Astrocyte (in vitro differentiated cells and primary cell): Measurements from ENCODE around the gene KANK4. TPM values are rescaled to one million over a fixed set of nuclear protein-coding genes. Genes with fewer than 3 reads are reported as not detected.

Source experiments
- DNase-seq: peaks from one replicate; pipeline ENCODE4 v3.0.0-alpha.2; 2010; ENCODE audit warnings: low read depth
- FAIRE-seq: peaks from 2 replicates; lab custom pipeline; 2011; peaks lifted over from hg19 to GRCh38; lab: Jason Lieb, UNC
- H2AFZ ChIP-seq: 2 replicates; pipeline ENCODE4 v1.6.0; 2012; ENCODE audit warnings: low read depth, low read length, inconsistent platforms
- H3K27ac ChIP-seq: 2 replicates; pipeline ENCODE4 v1.5.1; 2011; ENCODE audit warnings: low read depth, low read length, inconsistent platforms
- H3K27me3 ChIP-seq: 2 replicates; pipeline ENCODE4 v1.6.0; 2011; ENCODE audit warnings: low read length, inconsistent platforms; ENCODE audit not compliant: insufficient read depth
- H3K36me3 ChIP-seq: 2 replicates; pipeline ENCODE4 v1.5.1; 2011; ENCODE audit warnings: low read length, inconsistent platforms; ENCODE audit not compliant: insufficient read depth
- H3K4me1 ChIP-seq: 2 replicates; pipeline ENCODE4 v1.5.1; 2011; ENCODE audit warnings: low read length, inconsistent platforms; ENCODE audit not compliant: insufficient read depth
- H3K4me2 ChIP-seq: 2 replicates; pipeline ENCODE4 v1.6.0; 2012; ENCODE audit warnings: low read length, inconsistent platforms
- H3K4me3 ChIP-seq: 2 replicates; pipeline ENCODE4 v1.5.1; 2011; ENCODE audit warnings: low read depth, mild to moderate bottlenecking, low read length, inconsistent platforms; ENCODE audit not compliant: insufficient read depth
- H3K79me2 ChIP-seq: 2 replicates; pipeline ENCODE4 v1.6.0; 2012; ENCODE audit warnings: mild to moderate bottlenecking, low read length, inconsistent platforms; ENCODE audit not compliant: insufficient read depth
- H3K9ac ChIP-seq: 2 replicates; pipeline ENCODE4 v1.6.0; 2012; ENCODE audit warnings: mild to moderate bottlenecking, low read length, inconsistent platforms
- H3K9me3 ChIP-seq: 2 replicates; pipeline ENCODE4 v1.5.1; 2012; ENCODE audit warnings: low read depth, mild to moderate bottlenecking, low read length, inconsistent platforms; ENCODE audit not compliant: insufficient read depth
- H4K20me1 ChIP-seq: 2 replicates; pipeline ENCODE4 v1.6.0; 2012; ENCODE audit warnings: low read length, inconsistent platforms; ENCODE audit not compliant: insufficient read depth
- H3K27ac Mint-ChIP-seq: one replicate; pipeline ENCODE4 v1.8.0; 2021; ENCODE audit warnings: mild to moderate bottlenecking, mixed read lengths; ENCODE audit not compliant: unreplicated experiment
- H3K27me3 Mint-ChIP-seq: one replicate; pipeline ENCODE4 v1.8.0; 2021; ENCODE audit warnings: low read depth, mixed read lengths; ENCODE audit not compliant: unreplicated experiment
- H3K36me3 Mint-ChIP-seq: one replicate; pipeline ENCODE4 v1.8.0; 2021; ENCODE audit warnings: low read depth, mixed read lengths; ENCODE audit not compliant: unreplicated experiment
- H3K4me1 Mint-ChIP-seq: one replicate; pipeline ENCODE4 v1.8.0; 2021; ENCODE audit warnings: low read depth, mixed read lengths; ENCODE audit not compliant: unreplicated experiment
- H3K4me3 Mint-ChIP-seq: one replicate; pipeline ENCODE4 v1.8.0; 2021; ENCODE audit warnings: mild to moderate bottlenecking, moderate library complexity, mixed read lengths; ENCODE audit not compliant: unreplicated experiment
- H3K9me3 Mint-ChIP-seq: one replicate; pipeline ENCODE4 v1.8.0; 2021; ENCODE audit warnings: mild to moderate bottlenecking, mixed read lengths; ENCODE audit not compliant: unreplicated experiment
- CTCF ChIP-seq: IDR thresholded peaks from 2 replicates; pipeline ENCODE4 v1.5.1; 2011; ENCODE audit warnings: low read depth, mild to moderate bottlenecking, inconsistent platforms, low read length, moderate library complexity; ENCODE audit not compliant: insufficient read depth
- EZH2 ChIP-seq: IDR thresholded peaks from 2 replicates; pipeline ENCODE4 v1.6.1; 2012; ENCODE audit warnings: mild to moderate bottlenecking, low read length, inconsistent platforms; ENCODE audit not compliant: insufficient read depth
- total RNA-seq: library from RNA; stranded (reverse); gene quantifications from 2 replicates; pipeline ENCODE4 v1.2.1, GENCODE V29; 2021

Gene KANK4
- total RNA-seq, 1 donor from 2014 or later: 8.5 TPM

GRCh38 chr1:62334434-62334985 lies 15.3 kb upstream of the KANK4 start:
- no peaks in the 10 kb centered on the region for H3K27me3 ChIP-seq
- Mint-ChIP-seq H3K27me3 (peaks cover 3% of the 10 kb centered on the region), H3K4me3 (no peak overlapping the region), H3K27ac (no peak overlapping the region), H3K4me1 (peaks cover 27% of the 10 kb centered on the region), H3K9me3 (peaks cover 7% of the 10 kb centered on the region), H3K36me3 (peaks cover 2% of the 10 kb centered on the region)
- H3K4me1 ChIP-seq: peaks cover 5% of the 10 kb centered on the region
- H3K36me3 ChIP-seq: no peaks in the 10 kb centered on the region
- no peak overlapping the region for H3K27ac ChIP-seq
- no peaks in the 10 kb centered on the region for H3K79me2 ChIP-seq
- H2AFZ ChIP-seq: no peak overlapping the region
- FAIRE-seq: peak; percentile 58
- H4K20me1 ChIP-seq: no peaks in the 10 kb centered on the region
- no peak overlapping the region for H3K4me3 ChIP-seq
- no peak overlapping the region for H3K4me2 ChIP-seq
- H3K9ac ChIP-seq: no peak overlapping the region
- no peak for DNase-seq
- TF ChIP-seq CTCF: no peak
- TF ChIP-seq EZH2: no peak
- no peaks in the 10 kb centered on the region for H3K9me3 ChIP-seq

GRCh38 chr1:62333441-62333840 lies 14.2 kb upstream of the KANK4 start:
- H4K20me1 ChIP-seq: no peaks in the 10 kb centered on the region
- FAIRE-seq: no peak
- no peak overlapping the region for H2AFZ ChIP-seq
- no peak overlapping the region for H3K4me3 ChIP-seq
- no peak overlapping the region for H3K27ac ChIP-seq
- H3K79me2 ChIP-seq: no peaks in the 10 kb centered on the region
- Mint-ChIP-seq H3K36me3 (peaks cover 2% of the 10 kb centered on the region), H3K9me3 (peaks cover 7% of the 10 kb centered on the region), H3K27me3 (no peaks in the 10 kb centered on the region), H3K4me3 (no peak overlapping the region), H3K4me1 (peaks cover 26% of the 10 kb centered on the region), H3K27ac (peak overlapping the region; percentile 76)
- no peak overlapping the region for H3K9ac ChIP-seq
- TF ChIP-seq CTCF (no peak), EZH2 (no peak)
- H3K9me3 ChIP-seq: no peaks in the 10 kb centered on the region
- no peaks in the 10 kb centered on the region for H3K27me3 ChIP-seq
- H3K4me1 ChIP-seq: peaks cover 5% of the 10 kb centered on the region
- peak; percentile 27 for DNase-seq
- no peak overlapping the region for H3K4me2 ChIP-seq
- no peaks in the 10 kb centered on the region for H3K36me3 ChIP-seq

GRCh38 chr1:62327360-62328055 lies 8.3 kb upstream of the KANK4 start:
- Histone ChIP-seq H3K36me3 (no peaks in the 10 kb centered on the region), H3K4me3 (no peak overlapping the region), H3K4me2 (no peak overlapping the region), H2AFZ (no peak overlapping the region), H3K4me1 (peaks cover 7% of the 10 kb centered on the region), H3K9me3 (no peaks in the 10 kb centered on the region), H3K79me2 (no peaks in the 10 kb centered on the region), H3K9ac (no peak overlapping the region), H4K20me1 (no peaks in the 10 kb centered on the region), H3K27ac (no peak overlapping the region), H3K27me3 (no peaks in the 10 kb centered on the region)
- TF ChIP-seq EZH2: no peak
- TF ChIP-seq CTCF: no peak
- H3K36me3 Mint-ChIP-seq: no peaks in the 10 kb centered on the region
- H3K27me3 Mint-ChIP-seq: no peaks in the 10 kb centered on the region
- H3K9me3 Mint-ChIP-seq: peaks cover 3% of the 10 kb centered on the region
- H3K27ac Mint-ChIP-seq: no peak overlapping the region
- no peak overlapping the region for H3K4me3 Mint-ChIP-seq
- peaks cover 19% of the 10 kb centered on the region for H3K4me1 Mint-ChIP-seq
- DNase-seq (no peak), FAIRE-seq (no peak)
